Trophoblast cell (in vitro differentiated cells and primary cell): ENCODE results near the gene EEFSEC.

Experiments used
- DNase-seq, 2 donors: peaks; one replicate each; pipeline ENCODE4 v3.0.0-alpha.2; 2016
- H2AFZ ChIP-seq: 2 replicates; pipeline ENCODE4 v1.6.1; 2013; ENCODE audit warnings: low read length, moderate library complexity, mild to moderate bottlenecking; ENCODE audit not compliant: insufficient read depth, poor library complexity
- H2AK5ac ChIP-seq: 2 replicates; pipeline ENCODE4 v1.6.1; 2013; ENCODE audit warnings: mild to moderate bottlenecking, low read length
- H2BK120ac ChIP-seq: 2 replicates; pipeline ENCODE4 v1.6.1; 2013; ENCODE audit warnings: low read length, mild to moderate bottlenecking, moderate library complexity; ENCODE audit not compliant: insufficient read depth, poor library complexity
- H2BK12ac ChIP-seq: 2 replicates; pipeline ENCODE4 v1.6.1; 2013; ENCODE audit warnings: mild to moderate bottlenecking, low read length, moderate library complexity
- H2BK5ac ChIP-seq: 2 replicates; pipeline ENCODE4 v1.6.1; 2013; ENCODE audit warnings: low read length, low read depth, moderate library complexity, mild to moderate bottlenecking; ENCODE audit not compliant: poor library complexity
- H3K14ac ChIP-seq: 2 replicates; pipeline ENCODE4 v1.6.1; 2013; ENCODE audit warnings: mild to moderate bottlenecking, low read length
- H3K18ac ChIP-seq: 2 replicates; pipeline ENCODE4 v1.6.1; 2013; ENCODE audit warnings: mild to moderate bottlenecking, low read length
- H3K23ac ChIP-seq: 2 replicates; pipeline ENCODE4 v1.6.1; 2013; ENCODE audit warnings: low read length
- H3K27ac ChIP-seq: 2 replicates; pipeline ENCODE4 v1.5.1; 2013; ENCODE audit warnings: low read depth, mild to moderate bottlenecking, inconsistent platforms, low read length, moderate library complexity
- H3K27me3 ChIP-seq: 2 replicates; pipeline ENCODE4 v1.6.1; 2013; ENCODE audit warnings: inconsistent platforms, mild to moderate bottlenecking, low read length, moderate library complexity; ENCODE audit not compliant: insufficient read depth
- H3K36me3 ChIP-seq, 2 experiments: 1 replicate in 1 of 2; 2 replicates in 1 of 2; pipeline ENCODE4 v1.6.1; 2013; ENCODE audit warnings: low read length in 2 of 2, mild to moderate bottlenecking in 2 of 2, moderate library complexity in 1 of 2; ENCODE audit not compliant: insufficient read depth in 2 of 2, control insufficient read depth in 1 of 2
- H3K4ac ChIP-seq: 2 replicates; pipeline ENCODE4 v1.6.1; 2013; ENCODE audit warnings: low read depth, mild to moderate bottlenecking, low read length, moderate library complexity
- H3K4me1 ChIP-seq, 2 experiments: 1 replicate in 1 of 2; 2 replicates in 1 of 2; pipeline ENCODE4 v1.6.1; 2013; ENCODE audit warnings: low read length in 2 of 2, mild to moderate bottlenecking in 2 of 2, moderate library complexity in 1 of 2; ENCODE audit not compliant: insufficient read depth in 2 of 2, control insufficient read depth in 1 of 2
- H3K4me2 ChIP-seq: 2 replicates; pipeline ENCODE4 v1.6.1; 2013; ENCODE audit warnings: inconsistent platforms, mild to moderate bottlenecking, low read length, moderate library complexity
- H3K4me3 ChIP-seq: 2 replicates; pipeline ENCODE4 v1.5.1; 2013; ENCODE audit warnings: mild to moderate bottlenecking, low read depth, low read length, inconsistent platforms
- H3K79me1 ChIP-seq: one replicate; pipeline ENCODE4 v1.6.1; 2013; ENCODE audit warnings: low read length
- H3K79me2 ChIP-seq: 2 replicates; pipeline ENCODE4 v1.6.1; 2013; ENCODE audit warnings: low read length, mild to moderate bottlenecking; ENCODE audit not compliant: control insufficient read depth, insufficient read depth, poor library complexity
- H3K9ac ChIP-seq: 2 replicates; pipeline ENCODE4 v1.6.1; 2013; ENCODE audit warnings: mild to moderate bottlenecking, low read length
- H3K9me3 ChIP-seq: 2 replicates; pipeline ENCODE4 v1.6.1; 2013; ENCODE audit warnings: low read depth, mild to moderate bottlenecking, control low read depth, inconsistent platforms, low read length; ENCODE audit not compliant: insufficient read depth
- H4K12ac ChIP-seq: 2 replicates; pipeline ENCODE4 v1.6.1; 2013; ENCODE audit warnings: low read depth, mild to moderate bottlenecking, low read length, moderate library complexity
- H4K8ac ChIP-seq: 2 replicates; pipeline ENCODE4 v1.6.1; 2013; ENCODE audit warnings: low read depth, mild to moderate bottlenecking, low read length, moderate library complexity
- H4K91ac ChIP-seq: one replicate; pipeline ENCODE4 v1.6.1; 2013; ENCODE audit warnings: low read depth, mild to moderate bottlenecking, low read length, moderate library complexity
- WGBS: extraction: QIAGEN DNeasy Blood & Tissue Kit; methylation state at CpG from one replicate; pipeline ENCODE4 v1.1.7; 2013; ENCODE audit warnings: missing lambda C conversion rate; ENCODE audit not compliant: insufficient read length, insufficient coverage; ENCODE audit errors: extremely low coverage; 5-methylcytosine and 5-hydroxymethylcytosine counted together

EEFSEC gene

GRCh38 chr3:128257632-128258031, 104.4 kb downstream of the EEFSEC start:
- H3K27ac ChIP-seq: no peak overlapping the region
- no peak overlapping the region for H3K9ac ChIP-seq
- H3K4me1 ChIP-seq: peaks cover 4 to 6% of the 10 kb centered on the region in 2 experiments
- no peak overlapping the region for H3K4ac ChIP-seq
- no peak overlapping the region for H2BK5ac ChIP-seq
- H3K79me2 ChIP-seq: no peaks in the 10 kb centered on the region
- no peak overlapping the region for H3K4me3 ChIP-seq
- no peak overlapping the region for H4K91ac ChIP-seq
- no peak overlapping the region for H2BK120ac ChIP-seq
- H3K18ac ChIP-seq: no peak overlapping the region
- H2AK5ac ChIP-seq: no peak overlapping the region
- no peak overlapping the region for H3K23ac ChIP-seq
- H2BK12ac ChIP-seq: no peak overlapping the region
- H3K9me3 ChIP-seq: peaks cover 1% of the 10 kb centered on the region
- DNase-seq: no peak
- H3K27me3 ChIP-seq: no peaks in the 10 kb centered on the region
- no peak overlapping the region for H4K12ac ChIP-seq
- H2AFZ ChIP-seq: no peak overlapping the region
- H3K79me1 ChIP-seq: no peaks in the 10 kb centered on the region
- no peak overlapping the region for H4K8ac ChIP-seq
- H3K14ac ChIP-seq: no peak overlapping the region
- H3K4me2 ChIP-seq: no peak overlapping the region
- no CpG with 5 or more reads among the region's 6 CpGs for WGBS
- H3K36me3 ChIP-seq: peaks cover under 1 to 2% of the 10 kb centered on the region in 2 experiments

GRCh38 chr3:128260275-128260674, 107.0 kb downstream of the EEFSEC start:
- Histone ChIP-seq H3K4me3 (no peak overlapping the region), H4K91ac (no peak overlapping the region), H2AFZ (no peak overlapping the region), H3K23ac (no peak overlapping the region), H3K79me1 (no peaks in the 10 kb centered on the region), H4K8ac (no peak overlapping the region), H4K12ac (no peak overlapping the region), H3K14ac (no peak overlapping the region), H2BK5ac (no peak overlapping the region), H2BK12ac (no peak overlapping the region), H3K18ac (no peak overlapping the region), H3K79me2 (no peaks in the 10 kb centered on the region), H3K9ac (no peak overlapping the region), H3K36me3 (no peaks in the 10 kb centered on the region), H3K27ac (no peak overlapping the region), H3K4me2 (no peak overlapping the region), H2AK5ac (no peak overlapping the region), H3K4ac (no peak overlapping the region), H3K27me3 (no peaks in the 10 kb centered on the region), H3K4me1 (peaks cover 5 to 7% of the 10 kb centered on the region in 2 experiments), H3K9me3 (peaks cover 1% of the 10 kb centered on the region), H2BK120ac (no peak overlapping the region)
- DNase-seq: no peak
- no CpG with 5 or more reads among the region's 1 CpG for WGBS

- Histone ChIP-seq H3K36me3 (no peaks in the 10 kb centered on the region), H3K9ac (no peak overlapping the region), H3K9me3 (peaks cover 1% of the 10 kb centered on the region), H2BK120ac (no peak overlapping the region), H3K14ac (no peak overlapping the region), H3K27me3 (no peaks in the 10 kb centered on the region), H3K27ac (no peak overlapping the region), H3K4me2 (no peak overlapping the region), H2AFZ (no peak overlapping the region), H3K23ac (no peak overlapping the region), H4K12ac (no peak overlapping the region), H3K79me2 (no peaks in the 10 kb centered on the region), H2AK5ac (no peak overlapping the region), H4K8ac (no peak overlapping the region), H3K4me1 (peaks cover 12 to 16% of the 10 kb centered on the region in 2 experiments), H4K91ac (no peak overlapping the region), H3K4me3 (no peak overlapping the region), H2BK5ac (no peak overlapping the region), H3K79me1 (peaks cover 4% of the 10 kb centered on the region), H3K18ac (no peak overlapping the region), H3K4ac (no peak overlapping the region), H2BK12ac (no peak overlapping the region)
- DNase-seq: no peak
- WGBS: no CpG with 5 or more reads among the region's 3 CpGs
Observed at GRCh38 chr3:128262457-128262856, 109.2 kb downstream of the EEFSEC start.

GRCh38 chr3:128263118-128263517, 109.8 kb downstream of the EEFSEC start:
- H3K36me3 ChIP-seq: no peaks in the 10 kb centered on the region
- no peak overlapping the region for H4K91ac ChIP-seq
- H4K8ac ChIP-seq: no peak overlapping the region
- no peak overlapping the region for H3K23ac ChIP-seq
- no peak overlapping the region for H3K18ac ChIP-seq
- H3K4me2 ChIP-seq: no peak overlapping the region
- no peaks in the 10 kb centered on the region for H3K79me2 ChIP-seq
- H2BK120ac ChIP-seq: no peak overlapping the region
- H2BK12ac ChIP-seq: no peak overlapping the region
- peaks cover 4% of the 10 kb centered on the region for H3K79me1 ChIP-seq
- no peak overlapping the region for H3K4ac ChIP-seq
- H2AFZ ChIP-seq: no peak overlapping the region
- peaks cover 12 to 16% of the 10 kb centered on the region in 2 experiments for H3K4me1 ChIP-seq
- H4K12ac ChIP-seq: no peak overlapping the region
- no peaks in the 10 kb centered on the region for H3K27me3 ChIP-seq
- no peak for DNase-seq
- WGBS: no CpG with 5 or more reads among the region's 8 CpGs
- no peak overlapping the region for H2AK5ac ChIP-seq
- peak overlapping the region; percentile 9 for H3K14ac ChIP-seq
- H3K27ac ChIP-seq: no peak overlapping the region
- H3K4me3 ChIP-seq: no peak overlapping the region
- H2BK5ac ChIP-seq: no peak overlapping the region
- no peak overlapping the region for H3K9ac ChIP-seq
- peaks cover 1% of the 10 kb centered on the region for H3K9me3 ChIP-seq
